Loucy (cell line): ENCODE measurements around the gene ANO10.

Experiments
- CTCF ChIP-seq: fragments of 200-600 bp; sonication (generic); conservative IDR thresholded peaks from 2 replicates; pipeline ENCODE4 v1.5.1; 2014; ENCODE audit warnings: mild to moderate bottlenecking, antibody characterized with exemption, low read length
- EZH2phosphoT487 ChIP-seq: fragments of 200-600 bp; IDR thresholded peaks from 2 replicates; pipeline ENCODE4 v1.6.1; 2018; ENCODE audit warnings: antibody characterized with exemption, mild to moderate bottlenecking, moderate library complexity, borderline replicate concordance

- TF ChIP-seq CTCF (no peak), EZH2phosphoT487 (no peak)
Observed at GRCh38 chr3:43388175-43388574, 233.6 kb downstream of the ANO10 start.
